Measurements from ENCODE around the gene RYR1.
"Not testable (repeated sequence)": the region's sequence is repeated elsewhere in the genome, so short reads cannot be mapped to it uniquely, and the experiment has no call there.

Gene RYR1

GRCh38 chr19:38395381-38396114, 37.9 kb upstream of the RYR1 start:
- intact Hi-C loops (cut with DNase I): no loop called here
- no peak for DNase-seq

- no peak for DNase-seq
- intact Hi-C loops (cut with DNase I): no loop called here
Observed at GRCh38 chr19:38399081-38399480, 34.4 kb upstream of the RYR1 start.

- no peak for DNase-seq
- intact Hi-C loops (cut with DNase I): no loop called here
Observed at GRCh38 chr19:38399537-38399936, 34.0 kb upstream of the RYR1 start.

- intact Hi-C loops (cut with DNase I): loop anchor here (5.0 kb wide), 1 partner anchor 217 kb away; the partner anchor contains the start of genes EIF3K and MAP4K1
- DNase-seq: no peak
Observed at GRCh38 chr19:38400361-38400760, 33.1 kb upstream of the RYR1 start.

GRCh38 chr19:38401148-38401547, 32.3 kb upstream of the RYR1 start:
- no peak for DNase-seq
- intact Hi-C loops (cut with DNase I): loop anchor here (5.0 kb wide), 1 partner anchor 216 kb away; the partner anchor contains the start of genes EIF3K and MAP4K1

- DNase-seq: no peak
- intact Hi-C loops (cut with DNase I): loop anchor here (5.0 kb wide), 1 partner anchor 215 kb away; the partner anchor contains the start of genes EIF3K and MAP4K1
Observed at GRCh38 chr19:38402623-38402966, 30.9 kb upstream of the RYR1 start.

- peak; percentile 92 to 98 (median 97) for DNase-seq
- intact Hi-C loops (cut with DNase I): loop anchor here (5.0 kb wide), 1 partner anchor 214 kb away; the partner anchor contains the start of genes EIF3K and MAP4K1
Observed at GRCh38 chr19:38402967-38403674, 30.4 kb upstream of the RYR1 start, which contains the start of gene FAM98C. TSS of gene FAM98C (plus strand) at chr19:38403093. CDS start at chr19:38403154, 61 bp downstream.

- intact Hi-C loops (cut with DNase I): loop anchor here (5.0 kb wide), 1 partner anchor 212 kb away; the partner anchor contains the start of genes EIF3K and MAP4K1
- DNase-seq: no peak
Observed at GRCh38 chr19:38404858-38405257, 28.6 kb upstream of the RYR1 start.

- DNase-seq: no peak
- intact Hi-C loops (cut with DNase I): no loop called here
Observed at GRCh38 chr19:38405276-38405675, 28.2 kb upstream of the RYR1 start.

GRCh38 chr19:38409631-38410133, 23.8 kb upstream of the RYR1 start:
- intact Hi-C loops (cut with DNase I): no loop called here

GRCh38 chr19:38410407-38410806, 23.1 kb upstream of the RYR1 start:
- intact Hi-C loops (cut with DNase I); DNase-seq: not testable (repeated sequence)

More at GRCh38 chr19:38409631-38410133, 23.8 kb upstream of the RYR1 start:
- no peak for DNase-seq

GRCh38 chr19:38411041-38411712, 22.3 kb upstream of the RYR1 start:
- DNase-seq: no peak
- intact Hi-C loops (cut with DNase I): no loop called here

GRCh38 chr19:38411898-38412297, 21.6 kb upstream of the RYR1 start:
- DNase-seq; intact Hi-C loops (cut with DNase I): not testable (repeated sequence)

- intact Hi-C loops (cut with DNase I): no loop called here
- DNase-seq: no peak
Observed at GRCh38 chr19:38412491-38412890, 21.0 kb upstream of the RYR1 start.

- DNase-seq: no peak
- intact Hi-C loops (cut with DNase I): no loop called here
Observed at GRCh38 chr19:38412961-38413360, 20.5 kb upstream of the RYR1 start.

- intact Hi-C loops (cut with DNase I): no loop called here
- no peak for DNase-seq
Observed at GRCh38 chr19:38413416-38413815, 20.1 kb upstream of the RYR1 start.

- intact Hi-C loops (cut with DNase I): no loop called here
- DNase-seq: no peak
Observed at GRCh38 chr19:38417146-38417543, 16.3 kb upstream of the RYR1 start.

GRCh38 chr19:38417544-38418506, 15.7 kb upstream of the RYR1 start:
- peak in 31 of 42 donors; percentile 8 to 57 (median 24) for DNase-seq
- intact Hi-C loops (cut with DNase I): no loop called here
